ENCODE results near the gene MT1A. TPM values are rescaled to one million over a fixed set of nuclear protein-coding genes. Genes with fewer than 3 reads are reported as not detected.

The MT1A gene
- total and polyA plus RNA-seq, 2 experiments from 2014 or later = 1.9 TPM; not detected in 1

DNA sequence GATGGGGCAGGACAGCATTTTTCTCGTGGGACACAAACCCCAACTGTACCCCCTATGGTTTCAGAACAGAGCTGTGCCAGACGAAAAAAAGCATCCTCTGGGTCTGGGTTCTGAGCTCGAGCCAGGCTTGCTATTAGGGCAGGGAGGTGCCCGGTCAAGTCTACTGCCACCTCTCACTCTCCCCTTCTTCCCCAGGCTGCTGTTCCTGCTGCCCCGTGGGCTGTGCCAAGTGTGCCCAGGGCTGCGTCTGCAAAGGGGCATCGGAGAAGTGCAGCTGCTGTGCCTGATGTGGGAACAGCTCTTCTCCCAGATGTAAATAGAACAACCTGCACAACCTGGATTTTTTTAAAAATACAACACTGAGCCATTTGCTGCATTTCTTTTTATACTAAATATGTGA is 11.8 kb upstream of the MT1A start:
- DNase-seq (ENCODE audit: low spot score) = no peak
- H2AFZ ChIP-seq = no peak overlapping the region
- H3K4me1 ChIP-seq (ENCODE audit: insufficient read depth) = peaks cover 4% of the 10 kb centered on the region
- no peaks in the 10 kb centered on the region for H3K79me2 ChIP-seq
- H3K4me2 ChIP-seq = peak overlapping the region; percentile 97
- H3K4me3 ChIP-seq = no peak overlapping the region
- H3K27ac ChIP-seq = no peak overlapping the region
- no peaks in the 10 kb centered on the region for H3K36me3 ChIP-seq (replicated peaks; ENCODE audit: insufficient read depth, low read depth)
- no peak for TF ChIP-seq EZH2 (IDR thresholded peaks at IDR 0.05; ENCODE audit: borderline replicate concordance)
- TF ChIP-seq, protein P1, sequence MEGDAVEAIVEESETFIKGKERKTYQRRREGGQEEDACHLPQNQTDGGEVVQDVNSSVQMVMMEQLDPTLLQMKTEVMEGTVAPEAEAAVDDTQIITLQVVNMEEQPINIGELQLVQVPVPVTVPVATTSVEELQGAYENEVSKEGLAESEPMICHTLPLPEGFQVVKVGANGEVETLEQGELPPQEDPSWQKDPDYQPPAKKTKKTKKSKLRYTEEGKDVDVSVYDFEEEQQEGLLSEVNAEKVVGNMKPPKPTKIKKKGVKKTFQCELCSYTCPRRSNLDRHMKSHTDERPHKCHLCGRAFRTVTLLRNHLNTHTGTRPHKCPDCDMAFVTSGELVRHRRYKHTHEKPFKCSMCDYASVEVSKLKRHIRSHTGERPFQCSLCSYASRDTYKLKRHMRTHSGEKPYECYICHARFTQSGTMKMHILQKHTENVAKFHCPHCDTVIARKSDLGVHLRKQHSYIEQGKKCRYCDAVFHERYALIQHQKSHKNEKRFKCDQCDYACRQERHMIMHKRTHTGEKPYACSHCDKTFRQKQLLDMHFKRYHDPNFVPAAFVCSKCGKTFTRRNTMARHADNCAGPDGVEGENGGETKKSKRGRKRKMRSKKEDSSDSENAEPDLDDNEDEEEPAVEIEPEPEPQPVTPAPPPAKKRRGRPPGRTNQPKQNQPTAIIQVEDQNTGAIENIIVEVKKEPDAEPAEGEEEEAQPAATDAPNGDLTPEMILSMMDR (IDR thresholded peaks at IDR 0.05; ENCODE audit: poor library complexity) = no peak
- TF ChIP-seq EZH2phosphoT487 (IDR thresholded peaks at IDR 0.05; ENCODE audit: low read depth, severe bottlenecking, unreplicated experiment) = no peak
- no peaks in the 10 kb centered on the region for H3K9me2 ChIP-seq (replicated peaks; ENCODE audit: insufficient read depth)
- H3K27me3 ChIP-seq = peaks cover 54% of the 10 kb centered on the region
- 57% methylated on average over 7 of the region's 7 CpGs for WGBS (ENCODE audit: low lambda C conversion rate, missing lambda C conversion rate)
- no peaks in the 10 kb centered on the region for H3K9me3 ChIP-seq (ENCODE audit: low read depth)
- H4K20me1 ChIP-seq (ENCODE audit: insufficient read depth, poor library complexity, severe bottlenecking) = no peaks in the 10 kb centered on the region

DNA sequence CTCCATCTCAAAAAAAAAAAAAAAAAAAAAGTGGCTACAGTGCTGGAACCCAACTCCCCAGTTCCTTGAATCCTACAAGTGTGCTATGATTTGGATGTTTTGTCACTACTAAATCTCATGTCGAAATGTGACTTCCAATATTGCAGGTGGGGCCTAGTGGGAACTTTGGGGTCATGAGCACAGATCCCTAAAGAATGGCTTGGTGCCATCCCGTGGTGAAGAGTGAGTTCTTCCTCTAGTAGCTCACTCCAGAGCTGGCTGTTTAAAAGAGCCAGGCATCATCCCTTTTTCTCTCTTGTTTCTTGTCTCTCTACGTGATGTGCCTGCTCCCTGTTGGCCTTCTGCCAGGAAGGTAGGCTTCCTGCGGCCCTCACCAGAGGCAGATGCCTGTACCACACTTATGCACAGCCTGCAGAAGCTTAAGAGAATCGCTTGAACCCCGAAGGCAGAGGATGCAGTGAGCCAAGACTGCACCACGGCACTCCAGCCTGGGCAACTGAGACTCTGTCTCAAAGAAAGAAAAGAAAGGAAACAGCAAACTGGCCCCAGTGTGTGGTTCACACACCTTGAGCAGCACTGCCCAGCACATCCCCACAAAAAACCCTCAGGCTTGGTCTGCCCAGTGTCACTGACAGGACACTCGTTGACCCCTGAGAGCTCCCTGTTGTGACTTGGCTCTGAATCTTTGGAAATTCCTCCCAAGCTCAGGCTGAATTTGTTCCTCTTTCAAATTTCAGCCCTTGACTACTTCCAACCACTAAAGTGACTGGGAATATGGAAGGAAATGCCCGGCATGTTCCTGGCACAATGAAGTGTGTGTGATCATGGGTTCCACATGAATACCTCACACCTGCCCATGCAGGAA is 9.7 kb upstream of the MT1A start:
- Histone ChIP-seq H3K4me1 (ENCODE audit: insufficient read depth) (peaks cover 9% of the 10 kb centered on the region), H3K9me3 (ENCODE audit: low read depth) (no peaks in the 10 kb centered on the region), H3K27me3 (peaks cover 70% of the 10 kb centered on the region), H3K4me2 (no peak overlapping the region), H3K27ac (no peak overlapping the region), H3K36me3 (replicated peaks; ENCODE audit: insufficient read depth, low read depth) (no peaks in the 10 kb centered on the region), H2AFZ (no peak overlapping the region), H3K4me3 (no peak overlapping the region), H4K20me1 (ENCODE audit: insufficient read depth, poor library complexity, severe bottlenecking) (no peaks in the 10 kb centered on the region), H3K79me2 (no peaks in the 10 kb centered on the region), H3K9me2 (replicated peaks; ENCODE audit: insufficient read depth) (no peaks in the 10 kb centered on the region)
- TF ChIP-seq EZH2phosphoT487 (IDR thresholded peaks at IDR 0.05; ENCODE audit: low read depth, severe bottlenecking, unreplicated experiment) (no peak), EZH2 (IDR thresholded peaks at IDR 0.05; ENCODE audit: borderline replicate concordance) (no peak)
- TF ChIP-seq, protein P1 (IDR thresholded peaks at IDR 0.05; ENCODE audit: poor library complexity) = no peak
- DNase-seq (ENCODE audit: low spot score) = no peak
- WGBS (ENCODE audit: low lambda C conversion rate, missing lambda C conversion rate) = 72% methylated on average over 9 of the region's 9 CpGs

DNA sequence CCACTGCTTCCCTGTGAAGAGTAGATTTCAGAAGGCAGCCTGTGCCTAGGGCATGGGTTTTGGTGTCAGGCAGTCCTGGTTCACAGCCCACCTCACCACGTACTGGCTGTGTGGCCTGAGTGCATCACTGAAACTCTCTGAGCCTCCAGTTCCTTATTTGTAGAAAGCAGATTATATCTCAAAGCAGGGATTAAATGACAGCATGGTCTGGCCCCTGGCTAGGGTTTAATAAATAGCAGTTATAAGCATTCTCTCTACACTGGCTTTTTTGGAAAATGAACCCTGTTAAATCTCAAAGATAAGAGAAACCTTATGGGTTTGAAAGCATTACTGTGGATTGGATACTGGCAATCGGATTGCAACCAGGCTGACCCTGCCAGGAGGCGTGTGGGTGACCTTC is 8.9 kb upstream of the MT1A start:
- Histone ChIP-seq H2AFZ (no peak overlapping the region), H3K36me3 (replicated peaks; ENCODE audit: insufficient read depth, low read depth) (no peaks in the 10 kb centered on the region), H3K27ac (no peak overlapping the region), H3K79me2 (no peaks in the 10 kb centered on the region), H3K27me3 (peaks cover 78% of the 10 kb centered on the region), H3K4me3 (no peak overlapping the region), H3K4me2 (no peak overlapping the region), H3K9me3 (ENCODE audit: low read depth) (no peaks in the 10 kb centered on the region), H3K9me2 (replicated peaks; ENCODE audit: insufficient read depth) (no peaks in the 10 kb centered on the region), H4K20me1 (ENCODE audit: insufficient read depth, poor library complexity, severe bottlenecking) (no peaks in the 10 kb centered on the region), H3K4me1 (ENCODE audit: insufficient read depth) (peaks cover 9% of the 10 kb centered on the region)
- no peak for DNase-seq (ENCODE audit: low spot score)
- WGBS (ENCODE audit: low lambda C conversion rate, missing lambda C conversion rate) = 44% methylated on average over 3 of the region's 3 CpGs
- TF ChIP-seq EZH2 (IDR thresholded peaks at IDR 0.05; ENCODE audit: borderline replicate concordance) = no peak
- TF ChIP-seq, protein P1 (IDR thresholded peaks at IDR 0.05; ENCODE audit: poor library complexity) = no peak
- no peak for TF ChIP-seq EZH2phosphoT487 (IDR thresholded peaks at IDR 0.05; ENCODE audit: low read depth, severe bottlenecking, unreplicated experiment)
